HG03135 (cell line): ENCODE data around the gene SLC5A10.
A peak's percentile ranks its signal among the peaks of the same experiment; 100 is the strongest.
"Not testable (repeated sequence)": the region's sequence is repeated elsewhere in the genome, so short reads cannot be mapped to it uniquely, and the experiment has no call there.

ENCODE experiments used
- ATAC-seq: cut with Tn5 transposase; IDR thresholded peaks from one replicate; pipeline ENCODE4 v1.9.1; 2021; ENCODE audit warnings: mild to moderate bottlenecking, moderate library complexity; ENCODE audit not compliant: unreplicated experiment

Gene SLC5A10

GRCh38 chr17:19017401-19017800 is 65.4 kb downstream of the SLC5A10 start:
- no peak for ATAC-seq

DNA sequence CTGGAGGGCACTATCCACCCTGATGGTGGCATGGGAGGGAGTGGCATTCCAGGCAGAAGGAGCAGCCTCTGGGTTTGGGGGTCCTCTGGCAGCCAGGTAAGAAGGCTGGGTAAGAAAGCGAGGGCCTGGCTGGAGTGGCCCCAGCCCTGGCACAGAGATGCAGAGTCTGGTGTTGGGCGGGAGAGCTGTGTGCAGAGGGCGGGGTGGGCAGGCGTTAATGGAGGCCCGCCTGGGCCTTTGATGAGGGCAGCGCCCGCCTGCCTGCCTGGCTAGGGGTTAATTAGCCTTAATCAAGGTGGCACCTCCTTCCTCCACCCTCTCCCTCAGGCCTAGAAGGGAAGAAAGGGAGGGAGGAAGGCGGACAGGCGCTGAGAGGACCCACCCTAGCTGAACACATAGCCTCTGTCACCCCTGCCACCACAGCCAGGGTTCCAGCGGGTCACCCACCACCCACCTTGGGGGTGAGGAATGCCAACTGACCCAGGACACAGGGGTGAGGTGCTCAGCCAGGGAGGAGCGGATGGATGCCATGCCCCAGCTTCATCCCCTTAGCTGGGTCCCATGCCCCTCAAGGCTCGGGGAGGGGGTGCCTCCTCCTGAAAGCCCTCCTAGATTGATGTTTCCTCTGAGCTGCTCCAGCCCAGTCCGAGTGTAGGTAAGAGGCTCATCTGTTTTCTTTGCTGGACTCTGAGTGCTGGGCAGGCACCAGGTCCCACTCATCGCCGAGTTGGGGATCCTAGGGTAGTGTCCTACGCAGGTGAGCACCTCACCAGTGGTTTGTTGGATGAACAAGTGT is 66.0 kb downstream of the SLC5A10 start:
- no peak for ATAC-seq

GRCh38 chr17:19018600-19018950 is 66.6 kb downstream of the SLC5A10 start:
- ATAC-seq, result no peak

- no peak for ATAC-seq
These were observed 67.3 kb downstream of the SLC5A10 start for GRCh38 chr17:19019041-19019941.

GRCh38 chr17:19020016-19020415 is 68.1 kb downstream of the SLC5A10 start:
- no peak for ATAC-seq

GRCh38 chr17:19021011-19021621 is 69.2 kb downstream of the SLC5A10 start:
- ATAC-seq, result not testable (repeated sequence)

DNA sequence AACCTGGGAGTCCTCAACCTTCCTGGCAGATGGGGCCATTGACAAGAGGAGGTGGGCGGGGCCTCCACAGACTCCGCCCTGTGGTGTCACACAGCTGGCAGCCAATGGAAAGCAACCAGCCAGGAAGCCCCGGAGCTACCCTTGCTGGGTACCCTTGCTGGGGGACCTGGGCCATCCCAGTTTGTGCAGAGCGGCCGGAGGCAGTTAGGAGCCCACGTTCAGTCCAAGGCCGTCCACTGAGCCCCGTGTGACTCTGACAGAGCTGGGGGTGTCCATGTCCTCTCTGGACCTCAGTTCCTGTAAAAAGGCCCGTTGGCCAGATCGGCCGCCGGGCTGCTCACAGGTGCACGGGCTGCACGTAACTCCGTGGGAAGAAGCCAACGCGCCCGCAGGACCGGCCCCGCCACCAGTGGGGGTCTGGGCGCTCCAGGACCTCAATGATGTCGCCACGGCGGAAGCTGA is 69.7 kb downstream of the SLC5A10 start:
- no peak for ATAC-seq

- ATAC-seq, result no peak
These were observed 70.2 kb downstream of the SLC5A10 start for GRCh38 chr17:19022128-19022527.

- no peak for ATAC-seq
These were observed 70.8 kb downstream of the SLC5A10 start for GRCh38 chr17:19022747-19023146.

- no peak for ATAC-seq
These were observed 71.4 kb downstream of the SLC5A10 start for GRCh38 chr17:19023209-19023999.

DNA sequence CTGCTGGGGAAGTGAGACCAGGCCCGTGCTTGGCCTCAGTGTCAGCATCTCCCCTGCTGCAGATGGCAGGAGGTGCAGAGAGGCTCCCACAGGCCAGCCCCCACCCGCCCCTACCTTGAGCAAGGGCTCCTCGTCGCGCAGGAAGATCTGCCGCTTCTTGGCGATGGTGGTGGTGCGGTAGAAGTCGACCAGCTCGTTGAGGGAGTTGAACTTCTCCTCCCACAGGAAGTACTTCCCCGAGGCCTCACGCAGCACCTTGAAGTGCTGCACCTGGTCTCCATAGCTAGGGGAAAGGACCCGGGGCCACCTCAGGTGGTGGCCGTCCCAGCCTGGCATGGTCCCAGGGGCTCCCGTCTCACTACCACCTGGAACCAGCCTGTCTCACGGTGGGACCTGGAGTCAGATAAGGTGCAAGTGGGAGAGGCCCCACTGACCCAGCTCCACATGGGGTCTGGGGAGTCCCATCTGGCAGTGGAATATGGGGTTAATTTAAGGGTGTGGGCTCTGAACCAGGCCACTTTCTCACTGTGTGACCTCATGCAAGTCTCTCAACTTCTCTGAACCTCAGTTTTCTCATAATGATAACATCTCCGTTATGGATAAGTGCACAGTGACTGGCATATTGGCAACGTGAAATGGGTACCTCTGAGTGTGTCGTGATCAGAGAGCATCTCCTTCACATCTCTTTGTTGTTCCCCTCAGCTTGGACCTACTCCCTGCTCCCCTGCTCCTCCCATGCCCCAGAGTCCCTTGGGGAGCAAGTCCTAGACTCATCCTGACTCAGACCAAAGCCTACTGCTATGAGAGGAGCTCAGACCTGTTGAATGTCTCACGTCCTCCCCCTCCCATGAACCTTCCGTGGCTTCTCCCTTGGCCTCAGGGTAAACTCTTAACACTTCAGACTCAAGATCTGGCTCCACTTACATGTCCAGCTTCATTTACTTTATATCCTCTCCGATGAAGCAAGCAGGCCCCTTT is 72.4 kb downstream of the SLC5A10 start:
- no peak for ATAC-seq

GRCh38 chr17:19028671-19029070 is 76.7 kb downstream of the SLC5A10 start:
- not testable (repeated sequence) for ATAC-seq

DNA sequence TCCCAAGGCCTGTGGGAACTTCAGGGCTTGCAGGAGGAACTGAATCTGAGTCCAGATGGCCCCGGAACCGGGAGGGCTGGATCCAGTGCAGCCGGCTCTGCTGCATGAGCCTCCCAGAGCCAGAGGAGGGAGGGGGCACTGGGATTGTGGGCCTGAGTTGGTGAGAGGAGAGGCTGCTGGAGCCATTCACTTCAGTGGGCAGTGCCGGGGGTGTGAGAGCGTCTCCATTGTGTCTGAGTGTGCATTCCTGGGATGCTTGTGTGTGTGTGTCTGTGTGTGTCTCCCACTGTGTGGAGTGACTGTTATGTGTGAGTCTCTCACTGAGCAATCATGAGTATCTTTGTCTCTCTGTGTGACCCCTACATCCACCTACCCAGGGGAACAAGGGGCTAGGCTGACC is 77.8 kb downstream of the SLC5A10 start:
- not testable (repeated sequence) for ATAC-seq

GRCh38 chr17:19030771-19031449 is 78.9 kb downstream of the SLC5A10 start:
- ATAC-seq, result not testable (repeated sequence)

DNA sequence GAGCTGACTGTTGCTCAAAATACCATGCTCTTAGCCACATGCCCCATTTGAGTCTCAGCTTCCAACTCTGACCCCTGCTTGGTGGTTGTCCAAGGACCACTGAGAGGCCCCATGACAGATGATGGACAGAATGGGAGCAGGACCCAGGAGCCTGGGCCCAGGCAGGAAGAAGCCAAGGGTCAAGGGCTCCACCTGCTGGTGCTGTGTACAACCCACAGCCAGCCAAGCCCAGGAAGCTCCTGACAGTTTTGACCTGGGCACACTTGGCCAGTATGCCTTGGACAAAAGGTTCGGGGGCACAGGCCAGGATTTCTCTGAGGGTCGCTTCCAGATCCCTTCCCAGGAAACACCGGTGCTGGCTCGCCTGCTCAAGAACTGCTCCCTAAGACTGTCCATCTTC is 79.8 kb downstream of the SLC5A10 start:
- not testable (repeated sequence) for ATAC-seq

DNA sequence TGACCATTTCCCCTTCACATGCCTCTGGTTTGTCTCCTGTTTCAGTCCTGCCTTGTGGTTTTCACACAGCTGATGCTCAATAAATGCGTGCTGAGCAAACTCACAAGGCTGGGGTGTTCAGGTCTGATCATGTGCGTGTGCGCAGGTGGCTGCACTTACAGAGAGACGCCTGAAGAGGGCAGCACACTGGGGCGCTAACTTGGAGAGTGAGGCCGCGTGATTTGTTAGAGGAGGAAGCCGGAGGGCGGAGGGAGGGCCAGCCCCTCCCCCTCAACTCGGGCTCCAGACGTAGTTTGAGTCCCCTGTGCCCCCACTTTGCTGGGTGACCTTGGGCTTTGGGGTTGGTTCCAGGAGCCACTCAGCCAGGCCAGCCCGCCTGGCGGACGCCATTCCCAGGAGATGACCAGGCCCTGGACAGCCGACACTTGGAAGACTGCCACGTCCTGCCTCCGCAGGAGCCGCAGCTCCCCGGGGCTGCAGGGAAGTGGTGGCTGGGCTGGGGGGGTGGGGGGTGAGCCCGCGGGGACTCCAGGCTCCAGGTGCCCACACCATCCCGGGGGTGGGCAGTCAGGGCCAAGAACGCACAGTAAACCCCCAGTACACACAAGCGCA is 80.5 kb downstream of the SLC5A10 start:
- ATAC-seq, result peak; percentile 46

DNA sequence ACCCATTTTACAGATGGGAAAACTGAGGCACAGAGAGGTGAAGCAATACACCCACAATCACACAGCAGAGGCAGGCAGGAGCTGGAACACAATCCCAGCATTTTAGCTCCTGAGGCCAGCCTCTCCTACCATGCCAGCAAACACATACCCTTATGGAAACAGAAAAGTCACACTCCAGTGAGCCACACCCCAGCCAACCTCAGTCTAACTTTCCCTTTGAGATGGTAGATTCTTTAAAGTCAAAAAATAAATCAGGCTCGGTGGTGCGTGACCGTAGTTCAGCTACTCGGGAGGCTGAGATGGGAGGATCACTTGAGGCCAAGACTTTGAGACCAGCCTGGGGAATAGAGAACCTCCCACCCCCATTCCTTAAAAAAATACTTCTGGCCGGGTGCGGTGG is 84.2 kb downstream of the SLC5A10 start:
- ATAC-seq, result not testable (repeated sequence)

DNA sequence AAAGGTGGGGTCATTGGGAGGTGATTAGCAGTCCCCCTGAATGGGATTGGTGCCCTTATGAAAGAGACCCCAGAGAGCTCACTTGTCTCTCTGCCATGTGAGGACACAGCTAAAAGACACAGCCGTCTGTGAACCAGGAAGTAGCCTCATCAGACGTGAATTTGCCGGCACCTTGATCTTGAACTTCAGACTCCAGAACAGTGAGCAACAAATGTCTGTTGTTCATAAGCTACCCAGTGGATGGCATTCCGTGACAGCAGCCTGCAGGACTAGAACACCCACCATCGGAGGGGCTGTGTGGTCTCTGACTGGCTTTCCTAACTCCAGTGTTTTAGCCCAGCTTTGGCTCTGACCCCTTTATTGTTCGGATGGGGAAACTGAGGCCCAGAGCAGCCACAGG is 85.6 kb downstream of the SLC5A10 start:
- not testable (repeated sequence) for ATAC-seq
